WTC11 (cell line): Measurements from ENCODE around the gene CAMK2B.

Experiments
- ATF3 ChIP-seq: sonication (generic); formaldehyde crosslinking; conservative IDR thresholded peaks from 2 replicates; pipeline ENCODE4 v1.8.1; 2022; ENCODE audit warnings: mild to moderate bottlenecking, missing genetic modification reagents
- CREB1 ChIP-seq: sonication (generic); formaldehyde crosslinking; IDR thresholded peaks from 2 replicates; pipeline ENCODE4 v1.8.0; 2023; ENCODE audit warnings: mild to moderate bottlenecking, missing genetic modification reagents
- CTCF ChIP-seq: fragments of 200-600 bp; IDR thresholded peaks from 2 replicates; pipeline ENCODE4 v1.8.0; 2022; ENCODE audit warnings: antibody characterized with exemption
- E2F1 ChIP-seq: sonication (generic); formaldehyde crosslinking; IDR thresholded peaks from 2 replicates; pipeline ENCODE4 v1.8.0; 2022; ENCODE audit warnings: mild to moderate bottlenecking, missing genetic modification reagents
- ETV6 ChIP-seq: sonication (generic); formaldehyde crosslinking; IDR thresholded peaks from 2 replicates; pipeline ENCODE4 v1.8.1; 2022; ENCODE audit warnings: mild to moderate bottlenecking, missing genetic modification reagents
- HMGXB4 ChIP-seq: sonication (generic); formaldehyde crosslinking; IDR thresholded peaks from 2 replicates; pipeline ENCODE4 v1.8.1; 2023; ENCODE audit warnings: mild to moderate bottlenecking, moderate library complexity, missing genetic modification reagents
- IRF1 ChIP-seq: sonication (generic); formaldehyde crosslinking; IDR thresholded peaks from 2 replicates; pipeline ENCODE4 v1.8.0; 2023; ENCODE audit warnings: missing genetic modification reagents
- IRF2 ChIP-seq: sonication (generic); formaldehyde crosslinking; IDR thresholded peaks from 2 replicates; pipeline ENCODE4 v1.8.0; 2022; ENCODE audit warnings: low read depth, missing genetic modification reagents, borderline replicate concordance
- JUN ChIP-seq: sonication (generic); formaldehyde crosslinking; IDR thresholded peaks from 2 replicates; pipeline ENCODE4 v1.8.0; 2023; ENCODE audit warnings: mild to moderate bottlenecking, missing genetic modification reagents
- KAT7 ChIP-seq: sonication (generic); formaldehyde crosslinking; IDR thresholded peaks from 2 replicates; pipeline ENCODE4 v1.8.1; 2023; ENCODE audit warnings: missing genetic modification reagents, mild to moderate bottlenecking, borderline replicate concordance
- NFYB ChIP-seq: sonication (generic); formaldehyde crosslinking; conservative IDR thresholded peaks from 2 replicates; pipeline ENCODE4 v1.8.0; 2022; ENCODE audit warnings: low read depth, missing genetic modification reagents
- NR1H2 ChIP-seq: sonication (generic); formaldehyde crosslinking; IDR thresholded peaks from 2 replicates; pipeline ENCODE4 v1.9.0; 2021; ENCODE audit warnings: mild to moderate bottlenecking, moderate library complexity, missing genetic modification reagents
- USF2 ChIP-seq: sonication (generic); formaldehyde crosslinking; IDR thresholded peaks from 2 replicates; pipeline ENCODE4 v1.8.1; 2023; ENCODE audit warnings: mild to moderate bottlenecking, missing genetic modification reagents, moderate library complexity
- ZNF121 ChIP-seq: sonication (generic); formaldehyde crosslinking; IDR thresholded peaks from 2 replicates; pipeline ENCODE4 v1.8.0; 2023; ENCODE audit warnings: missing genetic modification reagents

GRCh38 chr7:44287488-44288380, 37.7 kb downstream of the CAMK2B start:
- no peak for TF ChIP-seq ATF3
- TF ChIP-seq USF2 (CRISPR knock-in tag) = no peak
- no peak for TF ChIP-seq CTCF
- TF ChIP-seq JUN (CRISPR knock-in tag) = no peak
- no peak for TF ChIP-seq HMGXB4 (CRISPR knock-in tag)
- TF ChIP-seq E2F1 = no peak
- TF ChIP-seq IRF2 (CRISPR knock-in tag) = no peak
- no peak for TF ChIP-seq ZNF121 (CRISPR knock-in tag)
- TF ChIP-seq NR1H2 (CRISPR knock-in tag) = no peak
- TF ChIP-seq IRF1 (CRISPR knock-in tag) = no peak
- TF ChIP-seq CREB1 (CRISPR knock-in tag) = no peak
- no peak for TF ChIP-seq KAT7 (CRISPR knock-in tag)
- no peak for TF ChIP-seq NFYB
- TF ChIP-seq ETV6 (CRISPR knock-in tag) = no peak
